Transverse colon (tissue), 4 donors: ENCODE measurements around the gene OR2T1. TPM values are rescaled to one million over a fixed set of nuclear protein-coding genes. Genes with fewer than 3 reads are reported as not detected.
"Not testable (repeated sequence)": the region's sequence is repeated elsewhere in the genome, so short reads cannot be mapped to it uniquely, and the experiment has no call there.

Source experiments
- DNase-seq: peaks from one replicate; pipeline ENCODE4 v3.0.0-alpha.2; 2019
- H3K27ac ChIP-seq, 4 donors: fragments of 200-600 bp; sonication (generic); 2 replicates each; pipeline ENCODE4 v1.5.1; 2016 to 2018; ENCODE audit warnings: inconsistent platforms in 4 of 4
- H3K27me3 ChIP-seq: fragments of 200-600 bp; sonication (generic); 2 replicates; pipeline ENCODE4 v1.5.1; 2017; ENCODE audit warnings: inconsistent platforms
- H3K36me3 ChIP-seq, 4 donors: fragments of 200-600 bp; sonication (generic); 2 replicates each; pipeline ENCODE4 v1.5.1; 2017 to 2019; ENCODE audit warnings: inconsistent platforms in 4 of 4
- H3K4me1 ChIP-seq, 4 donors: fragments of 200-600 bp; sonication (generic); 2 replicates each; pipeline ENCODE4 v1.5.1; 2017 to 2020; ENCODE audit warnings: inconsistent platforms in 4 of 4
- H3K4me3 ChIP-seq, 4 donors: fragments of 200-600 bp; sonication (generic); 1 replicate in 1 of 4; 2 replicates in 3 of 4; pipeline versions ENCODE4 v1.5.1 to v1.6.1; 2017 to 2019; ENCODE audit warnings: inconsistent platforms in 4 of 4
- H3K9me3 ChIP-seq, 2 donors: fragments of 200-600 bp; sonication (generic); 2 replicates each; pipeline ENCODE4 v1.5.1; 2017 to 2019; ENCODE audit warnings: inconsistent platforms in 2 of 2
- WGBS, 2 donors: methylation state at CpG; one replicate each; pipeline ENCODE4 v1.1.5; 2018; ENCODE audit warnings: low coverage in 1 of 2; 5-methylcytosine and 5-hydroxymethylcytosine counted together
- in situ Hi-C, 4 donors: fragments of 200-750 bp; cut with MboI; loops; one replicate each; pipeline versions ENCODE4 v1.15.0 to v1.15.1; 2017; ENCODE audit warnings: low sequenced_read_pairs in 3 of 4, low pct_ligation_motif_present in 1 of 4, low pct_unique_long_range_greater_than_20kb in 1 of 4
- intact Hi-C: fragments of 100-400 bp; cut with DNase I; formaldehyde crosslinking; loops from one replicate; pipeline ENCODE4 v1.15.1; 2023; ENCODE audit warnings: low total_unique reads
- total RNA-seq, 4 donors: library from RNA; depleted of rRNA; stranded (reverse); fragments of >200 nt; gene quantifications; one replicate each; pipeline ENCODE4 v1.1.0, GENCODE V29; 2016

OR2T1 gene
- total RNA-seq, 4 donors from 2014 or later, result not detected

- WGBS, 2 donors, result 66 to 73% methylated on average over 3 to 11 of the region's 11 CpGs
- in situ Hi-C loops, result not testable (repeated sequence)
These were observed 28.8 kb downstream of the OR2T1 start for GRCh38 chr1:248431683-248432082.

GRCh38 chr1:248432201-248432600, 29.4 kb downstream of the OR2T1 start:
- H3K27ac ChIP-seq, intact Hi-C loops, in situ Hi-C loops: not testable (repeated sequence)

More at GRCh38 chr1:248431683-248432082, 28.8 kb downstream of the OR2T1 start:
- H3K4me3 ChIP-seq, DNase-seq, H3K9me3 ChIP-seq, H3K27ac ChIP-seq, intact Hi-C loops, H3K4me1 ChIP-seq, H3K27me3 ChIP-seq, H3K36me3 ChIP-seq: not testable (repeated sequence)

DNA sequence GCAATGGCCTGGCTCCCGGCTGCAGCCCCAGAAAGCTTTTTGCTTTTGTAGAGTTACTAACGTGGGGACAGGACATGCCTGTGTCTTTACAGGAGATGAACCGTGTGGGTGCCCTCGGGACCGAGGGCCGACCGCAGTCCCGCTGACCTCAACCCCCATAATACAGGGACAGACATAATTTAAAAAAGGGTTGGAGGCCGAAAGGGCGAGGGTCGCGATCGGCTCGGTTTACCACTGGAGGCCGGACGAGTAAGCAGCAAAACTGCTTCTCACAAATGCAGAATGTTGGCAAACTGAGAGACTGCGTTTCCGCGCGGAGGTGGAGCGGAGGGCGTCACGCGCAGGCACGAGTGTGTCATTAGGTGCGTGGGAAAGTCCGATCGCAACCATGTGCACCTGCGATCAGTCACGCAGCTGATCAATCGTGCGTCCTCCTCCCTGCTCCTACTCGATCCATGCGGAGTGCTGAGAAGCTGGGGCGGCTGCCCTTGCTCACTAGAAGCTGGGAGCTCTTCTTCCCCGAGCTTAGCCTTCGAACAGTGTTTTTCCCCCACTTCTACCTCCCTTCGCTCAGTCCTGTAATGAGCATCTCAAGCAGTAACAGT, 31.1 kb downstream of the OR2T1 start:
- DNase-seq, H3K27me3 ChIP-seq, intact Hi-C loops, H3K27ac ChIP-seq, H3K36me3 ChIP-seq, H3K4me3 ChIP-seq, in situ Hi-C loops, H3K4me1 ChIP-seq, H3K9me3 ChIP-seq: not testable (repeated sequence)
- WGBS, 2 donors, result 93 to 96% methylated on average over 11 to 36 of the region's 38 CpGs

More at GRCh38 chr1:248432201-248432600, 29.4 kb downstream of the OR2T1 start:
- H3K27me3 ChIP-seq, H3K4me3 ChIP-seq, H3K36me3 ChIP-seq, H3K4me1 ChIP-seq, DNase-seq, H3K9me3 ChIP-seq: not testable (repeated sequence)
- WGBS, 2 donors, result 69 to 78% methylated on average over 4 of the region's 4 CpGs

DNA sequence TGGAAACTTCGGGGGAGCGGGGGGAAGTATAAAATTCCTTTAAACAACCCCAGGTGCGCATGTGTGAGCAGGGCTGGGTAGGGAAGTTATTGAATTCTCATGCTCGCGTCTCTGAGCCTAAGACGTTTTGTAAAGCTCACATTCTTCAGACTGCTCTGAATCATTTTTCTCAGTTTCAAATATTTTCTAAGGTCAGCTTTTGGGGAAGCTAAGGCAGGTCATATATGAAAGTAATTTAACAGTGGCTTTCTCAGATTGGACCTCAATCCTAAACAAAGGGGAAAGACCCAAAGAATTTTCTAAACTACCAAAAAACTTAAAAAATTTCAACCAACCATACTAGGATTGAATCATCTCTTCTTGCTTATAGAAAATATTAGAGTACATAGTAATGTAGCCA, 32.1 kb downstream of the OR2T1 start:
- H3K4me1 ChIP-seq, H3K27ac ChIP-seq, H3K27me3 ChIP-seq, intact Hi-C loops, in situ Hi-C loops, H3K36me3 ChIP-seq, H3K4me3 ChIP-seq, H3K9me3 ChIP-seq, DNase-seq: not testable (repeated sequence)
- WGBS, 2 donors, result 79% methylated on average over 6 of the region's 6 CpGs; no CpG with 5 or more reads in 1 of the 2 donors

DNA sequence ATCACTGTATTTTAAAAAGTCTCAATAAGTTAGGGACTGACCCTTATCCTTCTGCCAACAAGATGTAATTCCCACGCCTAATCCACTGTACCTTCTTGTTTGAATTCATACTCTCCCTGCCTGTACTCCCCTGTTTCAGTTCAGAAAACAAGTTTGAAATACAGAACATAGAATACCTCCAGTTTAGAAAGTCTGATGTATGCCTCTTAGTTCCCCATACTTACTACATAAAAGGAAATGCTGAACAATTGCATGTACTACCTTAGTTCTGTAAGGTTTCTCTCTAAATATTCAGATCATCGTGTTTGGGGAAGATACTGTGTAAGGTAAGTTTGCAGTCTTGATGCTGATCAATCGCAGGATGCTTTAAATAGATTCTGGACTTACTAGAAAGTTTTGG, 33.5 kb downstream of the OR2T1 start:
- WGBS, 2 donors, result 63 to 76% methylated on average over 2 to 3 of the region's 3 CpGs
- H3K4me3 ChIP-seq, DNase-seq, H3K4me1 ChIP-seq, H3K36me3 ChIP-seq, H3K27ac ChIP-seq, H3K27me3 ChIP-seq, intact Hi-C loops, in situ Hi-C loops, H3K9me3 ChIP-seq: not testable (repeated sequence)

DNA sequence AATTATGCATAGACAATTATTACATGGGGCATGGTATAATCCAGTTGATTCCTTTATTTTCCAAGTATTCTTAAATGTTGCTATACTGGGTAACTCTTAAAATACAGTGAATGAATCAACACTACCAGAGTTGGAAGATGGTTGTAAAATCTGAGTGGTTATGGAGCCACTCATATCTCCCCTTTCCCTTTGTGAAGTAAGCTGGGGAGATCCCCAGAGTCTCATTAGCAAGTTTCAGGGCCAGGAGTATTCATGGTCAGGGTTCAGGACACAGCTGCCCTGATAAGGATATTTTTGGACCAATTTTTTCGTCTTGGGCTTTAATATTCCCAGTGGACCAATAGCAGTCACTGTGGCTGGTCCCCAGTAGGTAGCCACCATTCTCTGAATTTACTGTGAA, 35.8 kb downstream of the OR2T1 start:
- H3K27ac ChIP-seq, H3K36me3 ChIP-seq, H3K4me3 ChIP-seq, H3K9me3 ChIP-seq, H3K4me1 ChIP-seq, in situ Hi-C loops, intact Hi-C loops, H3K27me3 ChIP-seq, DNase-seq: not testable (repeated sequence)
- 40 to 54% methylated on average over 1 of the region's 1 CpG for WGBS, 2 donors

GRCh38 chr1:248439283-248439682, 36.4 kb downstream of the OR2T1 start:
- intact Hi-C loops, H3K4me1 ChIP-seq, in situ Hi-C loops, H3K9me3 ChIP-seq, H3K36me3 ChIP-seq, DNase-seq, H3K27me3 ChIP-seq, H3K27ac ChIP-seq, H3K4me3 ChIP-seq: not testable (repeated sequence)
- WGBS, 2 donors, result 73% methylated on average over 5 of the region's 5 CpGs

- H3K27ac ChIP-seq, H3K36me3 ChIP-seq, DNase-seq, H3K4me3 ChIP-seq, H3K9me3 ChIP-seq, H3K4me1 ChIP-seq, intact Hi-C loops, H3K27me3 ChIP-seq: not testable (repeated sequence)
- 53% methylated on average over 1 of the region's 2 CpGs; no CpG with 5 or more reads in 1 of the 2 donors for WGBS, 2 donors
- in situ Hi-C loops, result loop anchor here in 1 of 4 donors (5.0 kb wide), 1 partner anchor 205 kb away; the partner anchor contains the start of gene OR2T35
These were observed 39.8 kb downstream of the OR2T1 start for GRCh38 chr1:248442500-248443277.

DNA sequence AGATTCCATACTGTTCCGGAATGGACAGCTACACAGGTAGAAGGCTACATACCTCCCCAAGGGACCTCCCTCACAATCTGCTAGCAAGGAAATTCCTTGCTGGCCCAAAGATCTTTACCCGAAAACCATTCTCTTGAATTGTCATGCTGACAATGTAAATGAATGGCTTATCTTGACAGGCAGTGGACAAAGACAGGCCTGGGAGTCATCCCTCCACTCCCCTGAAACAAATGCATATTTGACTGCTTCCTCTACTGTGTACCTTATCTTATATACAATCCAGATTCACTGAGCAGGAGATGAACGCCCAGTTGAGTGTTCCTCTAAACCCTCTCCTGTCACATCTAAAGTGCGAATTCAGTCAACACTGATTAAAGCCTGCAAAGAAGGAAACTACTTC, 41.8 kb downstream of the OR2T1 start:
- intact Hi-C loops, H3K36me3 ChIP-seq, H3K4me3 ChIP-seq, DNase-seq, H3K9me3 ChIP-seq, H3K27me3 ChIP-seq, H3K27ac ChIP-seq, H3K4me1 ChIP-seq: not testable (repeated sequence)
- in situ Hi-C loops, result loop anchor here in 1 of 4 donors (5.0 kb wide), 1 partner anchor 203 kb away; the partner anchor contains the start of gene OR2T35
- WGBS, 2 donors, result 78 to 80% methylated on average over 4 of the region's 4 CpGs

DNA sequence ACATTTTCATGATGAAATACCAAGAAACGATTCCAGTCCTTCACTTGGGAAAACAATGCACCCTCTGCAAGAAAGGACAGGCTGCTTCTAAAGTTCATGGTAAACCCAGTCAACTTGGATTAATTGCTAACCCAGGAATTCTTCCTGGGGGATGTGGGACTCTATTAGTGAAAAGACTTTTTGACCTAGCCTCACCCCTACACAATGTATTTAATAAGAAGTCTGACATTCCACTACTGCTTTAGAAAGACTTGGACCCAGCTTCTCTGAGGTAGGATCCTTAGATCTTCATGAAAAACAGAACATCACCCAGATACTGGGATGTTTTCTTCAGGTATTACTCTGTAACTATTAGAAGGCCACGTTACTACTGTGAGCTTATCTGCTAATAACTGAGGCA, 42.6 kb downstream of the OR2T1 start, which contains the start of gene OR2T2:
OR2T2 (plus strand) TSS at position 239 of the 400 bp plus-strand sequence. CDS start 7,161 bp downstream, outside the sequence.
- in situ Hi-C loops, H3K9me3 ChIP-seq, intact Hi-C loops, H3K36me3 ChIP-seq, DNase-seq, H3K4me1 ChIP-seq, H3K27me3 ChIP-seq, H3K4me3 ChIP-seq, H3K27ac ChIP-seq: not testable (repeated sequence)
- 68 to 89% methylated on average over 1 of the region's 2 CpGs for WGBS, 2 donors
